ENCODE measurements around the gene LRSAM1.

The LRSAM1 gene

GRCh38 chr9:127497656-127498290 lies 46.5 kb downstream of the LRSAM1 start:
- DNase-seq (ENCODE audit: low spot score): no peak

- no peak for DNase-seq (ENCODE audit: low spot score)
Measured at GRCh38 chr9:127498298-127498697, 47.0 kb downstream of the LRSAM1 start.

GRCh38 chr9:127500399-127500798 lies 49.1 kb downstream of the LRSAM1 start:
- DNase-seq (ENCODE audit: low spot score): no peak

GRCh38 chr9:127500862-127501261 lies 49.6 kb downstream of the LRSAM1 start:
- no peak for DNase-seq (ENCODE audit: low spot score)

- DNase-seq (ENCODE audit: low spot score): no peak
Measured at GRCh38 chr9:127501821-127502343, 50.6 kb downstream of the LRSAM1 start.

- no peak for DNase-seq (ENCODE audit: low spot score)
Measured at GRCh38 chr9:127502706-127503378, 51.5 kb downstream of the LRSAM1 start.

GRCh38 chr9:127503379-127503921 lies 52.1 kb downstream of the LRSAM1 start:
- DNase-seq (ENCODE audit: low spot score): no peak

- peak; percentile 38 for DNase-seq (ENCODE audit: low spot score)
Measured at GRCh38 chr9:127503947-127504886, 52.9 kb downstream of the LRSAM1 start.

- DNase-seq (ENCODE audit: low spot score): no peak
Measured at GRCh38 chr9:127504887-127505251, 53.6 kb downstream of the LRSAM1 start.

GRCh38 chr9:127505396-127506116 lies 54.2 kb downstream of the LRSAM1 start:
- DNase-seq (ENCODE audit: low spot score): no peak

- DNase-seq (ENCODE audit: low spot score): no peak
Measured at GRCh38 chr9:127506117-127506813, 55.0 kb downstream of the LRSAM1 start.

GRCh38 chr9:127506814-127507750 lies 55.8 kb downstream of the LRSAM1 start:
- no peak for DNase-seq (ENCODE audit: low spot score)

GRCh38 chr9:127507751-127508648 lies 56.7 kb downstream of the LRSAM1 start:
- no peak for DNase-seq (ENCODE audit: low spot score)

- DNase-seq (ENCODE audit: low spot score): no peak
Measured at GRCh38 chr9:127508901-127509260, 57.6 kb downstream of the LRSAM1 start.

GRCh38 chr9:127509261-127509954 lies 58.1 kb downstream of the LRSAM1 start:
- no peak for DNase-seq (ENCODE audit: low spot score)

GRCh38 chr9:127509955-127510299 lies 58.6 kb downstream of the LRSAM1 start:
- no peak for DNase-seq (ENCODE audit: low spot score)

GRCh38 chr9:127514468-127514867 lies 63.2 kb downstream of the LRSAM1 start:
- no peak for DNase-seq (ENCODE audit: low spot score)

- DNase-seq (ENCODE audit: low spot score): no peak
Measured at GRCh38 chr9:127516835-127517607, 65.7 kb downstream of the LRSAM1 start.

Data from COLO829 (cell line).